ENCODE data around the gene ARHGEF12. TPM values are rescaled to one million over a fixed set of nuclear protein-coding genes. Genes with fewer than 3 reads are reported as not detected.

The ARHGEF12 gene
- total and polyA plus RNA-seq, 10 of the 15 experiments (the other 5 are each of a cell fraction or from before 2014, with no cell fraction given) = 2.7 to 40.8 (median 20.9) TPM

GRCh38 chr11:120324932-120325810, 11.0 kb upstream of the ARHGEF12 start, which contains the start of gene TLCD5 (continued):
- no peak for TF ChIP-seq YBX1 (IDR thresholded peaks at IDR 0.05)
- TF ChIP-seq ZNF384 (IDR thresholded peaks at IDR 0.05; ENCODE audit: borderline replicate concordance, low read depth, low read length) = no peak
- no peak for TF ChIP-seq MEF2B (IDR thresholded peaks at IDR 0.05; ENCODE audit: partially characterized antibody, poor library complexity, severe bottlenecking)
- TF ChIP-seq NR2C1 (IDR thresholded peaks at IDR 0.05) = no peak
- TF ChIP-seq BRCA1 (IDR thresholded peaks at IDR 0.05; ENCODE audit: low read depth, low read length) = no peak
- TF ChIP-seq NR2F1 (conservative IDR thresholded peaks at IDR 0.05) = peak; percentile 63
- TF ChIP-seq RFX5 (IDR thresholded peaks at IDR 0.05; ENCODE audit: low read depth, low read length) = peak; percentile 36; the same call in 1 of the 2 replicates

DNA sequence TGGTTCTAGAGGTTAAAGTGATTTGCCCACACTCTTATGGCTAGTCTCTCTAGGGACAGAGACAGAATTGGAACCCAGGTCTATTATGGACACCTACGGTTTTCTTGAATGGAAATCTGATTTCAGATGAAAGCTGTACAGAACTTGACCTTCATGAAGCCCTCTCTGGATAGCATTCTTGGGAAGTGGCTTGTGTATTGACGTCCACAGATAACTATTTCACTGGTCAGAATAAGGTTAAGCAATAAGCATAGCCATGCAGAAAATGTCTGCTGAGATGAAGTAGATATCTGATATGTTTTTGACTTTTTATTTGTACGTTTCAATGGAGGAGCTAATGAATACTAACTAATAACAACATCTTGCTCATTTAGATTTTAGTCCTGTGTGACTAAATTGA, 10.0 kb upstream of the ARHGEF12 start:
- no TSS peak for BruUV-seq (replicated peaks)
- ChIA-PET SMC1A (ENCODE audit: uncharacterized antibody, unreplicated experiment) (interaction anchor here (1.0 to 3.1 kb wide), 14 partner anchors 9 to 571 kb away, joined by 3 to 15 read pairs (median 5); no protein-coding TSS in a partner anchor), RAD21 (ENCODE audit: unreplicated experiment) (interaction anchor here (0.7 to 1.8 kb wide), 9 partner anchors 9 to 359 kb away, joined by 3 to 8 read pairs (median 4); no protein-coding TSS in a partner anchor), CTCF (interaction anchor here (0.8 to 3.1 kb wide), 11 partner anchors 9 to 183 kb away, joined by 3 to 25 read pairs (median 3); partner anchors contain the start of gene ARHGEF12), POLR2A (interaction anchor here (1.0 to 1.7 kb wide), 7 partner anchors 9 to 74 kb away, joined by 3 to 8 read pairs (median 4); partner anchors contain the start of gene ARHGEF12)
- H3K27me3 ChIP-seq (replicated peaks in 1 of 2; ENCODE audit: control insufficient read depth in 2 of 2, insufficient read depth in 2 of 2, low read length in 1 of 2) = no peaks in the 10 kb centered on the region; a peak in 2 of 4 replicates
- H3K9me3 ChIP-seq (replicated peaks; ENCODE audit: control insufficient read depth, insufficient read depth, low read length) = no peaks in the 10 kb centered on the region; the same call in 2 of the 3 replicates
- H3K4me1 ChIP-seq (ENCODE audit: control insufficient read depth, insufficient read depth, low read length) = no peaks in the 10 kb centered on the region
- DNase-seq (ENCODE audit: low read depth, low spot score) = no peak
- no peak for FAIRE-seq
- H3K79me2 ChIP-seq (ENCODE audit: control insufficient read depth, insufficient read depth, low read length) = no peaks in the 10 kb centered on the region
- no peak for TF ChIP-seq BRCA1 (IDR thresholded peaks at IDR 0.05; ENCODE audit: low read depth, low read length)
- no peak for TF ChIP-seq IRF4 (IDR thresholded peaks at IDR 0.05; ENCODE audit: low read depth, low read length)
- no peak for TF ChIP-seq CBX3 (IDR thresholded peaks at IDR 0.05; ENCODE audit: borderline replicate concordance, low read depth)
- TF ChIP-seq NFIC (IDR thresholded peaks at IDR 0.05; ENCODE audit: low read depth, low read length) = no peak
- no peak for TF ChIP-seq SIN3A (IDR thresholded peaks at IDR 0.05; ENCODE audit: low read depth, low read length)
- TF ChIP-seq BMI1 (IDR thresholded peaks at IDR 0.05; ENCODE audit: borderline replicate concordance) = no peak
- no peak for TF ChIP-seq CUX1 (IDR thresholded peaks at IDR 0.05; ENCODE audit: insufficient replicate concordance, low read depth, low read length)
- TF ChIP-seq YBX1 (IDR thresholded peaks at IDR 0.05) = no peak
- no peak for TF ChIP-seq MEF2B (IDR thresholded peaks at IDR 0.05; ENCODE audit: partially characterized antibody, poor library complexity, severe bottlenecking)
- no peak for TF ChIP-seq BACH1 (IDR thresholded peaks at IDR 0.05; ENCODE audit: borderline replicate concordance)
- in situ Hi-C loops (cut with MboI) = no loop called here
- 0 out of 2 replicates have a peak overlapping the region, but pooled peaks have one; percentile 1 for H3K27ac ChIP-seq (ENCODE audit: control insufficient read depth, insufficient read depth)
- peak; percentile 7 for ATAC-seq
- no peak overlapping the region for H2AFZ ChIP-seq (ENCODE audit: control insufficient read depth, low read depth, low read length)
- intact Hi-C loops (cut with micrococcal nuclease; ENCODE audit: unreplicated experiment) = no loop called here
- H3K4me2 ChIP-seq (ENCODE audit: control insufficient read depth, insufficient read depth) = peak overlapping the region; percentile 87; the same call in 1 of the 2 replicates
- no peaks in the 10 kb centered on the region for H4K20me1 ChIP-seq (ENCODE audit: control insufficient read depth, insufficient read depth)
- H3K4me3 ChIP-seq = peak overlapping the region; percentile 72
- H3K36me3 ChIP-seq (ENCODE audit: control insufficient read depth in 2 of 2, insufficient read depth in 2 of 2, low read length in 1 of 2) = no peaks in the 10 kb centered on the region
- H3K9ac ChIP-seq (ENCODE audit: control insufficient read depth, insufficient read depth, low read length) = no peak overlapping the region; the same call in 1 of the 2 replicates
- WGBS (ENCODE audit: insufficient coverage, insufficient replicate concordance, low lambda C conversion rate, missing lambda C conversion rate) = 18% methylated on average over 3 of the region's 3 CpGs
